WTC11 (cell line): Measurements from ENCODE around the gene TACR2. TPM values are rescaled to one million over a fixed set of nuclear protein-coding genes. Genes with fewer than 3 reads are reported as not detected.

Source experiments
- HMGA2 ChIP-seq: fragments of 250-450 bp; sonication (Bioruptor Pico); IDR thresholded peaks from 2 replicates; pipeline ENCODE4 v1.4.0; 2021; ENCODE audit warnings: mild to moderate bottlenecking, moderate library complexity
- ZNF671 ChIP-seq: fragments of 250-450 bp; sonication (Bioruptor Pico); IDR thresholded peaks from 2 replicates; pipeline ENCODE4 v1.8.0; 2021; ENCODE audit warnings: mild to moderate bottlenecking
- total RNA-seq: library from RNA; stranded (reverse); gene quantifications from 3 replicates; pipeline ENCODE4 v1.2.3, GENCODE V29; 2021
- TF ChIP-seq, protein P1 (sequence below): fragments of 250-450 bp; sonication (Bioruptor Pico); conservative IDR thresholded peaks from 2 replicates; pipeline ENCODE4 v1.9.0; 2021; ENCODE audit warnings: mild to moderate bottlenecking
- TF ChIP-seq, protein P2 (sequence below): sonication (generic); formaldehyde crosslinking; IDR thresholded peaks from 2 replicates; pipeline ENCODE4 v1.8.1; 2023; ENCODE audit warnings: mild to moderate bottlenecking, missing genetic modification reagents, moderate library complexity
- TF ChIP-seq, protein P3 (sequence below): sonication (generic); formaldehyde crosslinking; IDR thresholded peaks from 2 replicates; pipeline ENCODE4 v1.8.1; 2023; ENCODE audit warnings: mild to moderate bottlenecking, missing genetic modification reagents, borderline replicate concordance
- TF ChIP-seq, protein P4 (sequence below): sonication (generic); formaldehyde crosslinking; IDR thresholded peaks from 2 replicates; pipeline ENCODE4 v1.8.0; 2023; ENCODE audit warnings: missing genetic modification reagents, mild to moderate bottlenecking, borderline replicate concordance
- TF ChIP-seq, protein P5 (sequence below): sonication (generic); formaldehyde crosslinking; conservative IDR thresholded peaks from 2 replicates; pipeline ENCODE4 v1.8.1; 2023; ENCODE audit warnings: mild to moderate bottlenecking, low read depth, missing genetic modification reagents, moderate library complexity
- TF ChIP-seq, protein P6 (sequence below): sonication (generic); formaldehyde crosslinking; IDR thresholded peaks from 2 replicates; pipeline ENCODE4 v1.8.0; 2022; ENCODE audit warnings: missing genetic modification reagents
- TF ChIP-seq, protein P7 (sequence below): sonication (generic); formaldehyde crosslinking; IDR thresholded peaks from 2 replicates; pipeline ENCODE4 v1.8.1; 2022; ENCODE audit warnings: low read depth, missing genetic modification reagents, borderline replicate concordance

The TACR2 gene
- total RNA-seq, 1 experiment from 2014 or later, result 0.20 TPM

DNA sequence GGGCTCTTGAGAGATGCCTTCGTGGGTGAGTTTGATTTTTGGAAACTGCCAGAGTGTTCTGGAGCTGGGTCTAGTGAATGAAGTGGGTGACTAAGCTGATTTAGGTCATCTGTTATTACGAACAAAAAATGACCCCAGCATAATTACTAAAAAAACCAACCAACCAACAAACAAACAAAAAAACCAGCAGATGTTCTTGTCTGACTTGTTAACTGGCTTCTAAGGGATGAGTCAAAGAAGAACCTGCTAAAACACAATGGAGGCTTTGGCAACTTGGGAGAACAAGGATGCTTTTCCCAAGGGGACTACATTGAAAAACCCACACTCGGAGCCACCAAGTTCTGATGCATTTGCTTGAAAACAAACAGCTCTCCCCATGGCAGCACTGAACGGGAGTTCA lies 11.5 kb downstream of the TACR2 start (continued):
- TF ChIP-seq, protein P1, sequence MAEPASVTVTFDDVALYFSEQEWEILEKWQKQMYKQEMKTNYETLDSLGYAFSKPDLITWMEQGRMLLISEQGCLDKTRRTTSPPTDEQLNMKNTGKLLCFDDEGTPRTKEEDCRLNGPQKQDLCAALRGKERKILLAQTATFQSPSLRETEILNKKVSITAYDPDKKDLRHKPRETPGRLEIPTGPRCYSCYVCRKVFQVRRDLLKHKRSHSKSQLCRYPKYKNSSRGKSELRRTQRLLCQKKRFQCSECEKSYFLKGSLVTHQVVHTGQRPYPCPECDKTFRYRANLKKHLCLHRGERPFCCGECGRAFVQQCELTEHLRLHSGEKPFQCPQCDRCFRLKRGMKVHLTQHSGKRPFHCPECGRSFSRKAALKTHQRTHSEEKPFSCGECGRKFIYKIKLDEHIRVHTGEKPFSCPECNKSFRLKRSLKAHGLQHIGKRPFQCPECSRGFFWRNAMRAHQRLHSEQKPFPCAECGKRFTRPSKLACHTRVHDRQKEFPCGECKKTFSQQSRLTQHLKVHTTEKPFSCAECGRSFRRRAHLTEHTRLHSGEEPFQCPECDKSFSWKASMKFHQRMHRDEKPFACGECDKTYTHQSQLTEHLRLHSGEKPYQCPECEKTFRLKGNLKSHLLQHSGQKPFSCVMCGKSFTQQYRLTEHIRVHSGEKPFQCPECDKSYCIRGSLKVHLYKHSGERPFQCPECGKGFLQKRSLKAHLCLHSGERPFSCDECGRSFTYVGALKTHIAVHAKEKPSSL (CRISPR knock-in tag), result no peak
- TF ChIP-seq, protein P2, sequence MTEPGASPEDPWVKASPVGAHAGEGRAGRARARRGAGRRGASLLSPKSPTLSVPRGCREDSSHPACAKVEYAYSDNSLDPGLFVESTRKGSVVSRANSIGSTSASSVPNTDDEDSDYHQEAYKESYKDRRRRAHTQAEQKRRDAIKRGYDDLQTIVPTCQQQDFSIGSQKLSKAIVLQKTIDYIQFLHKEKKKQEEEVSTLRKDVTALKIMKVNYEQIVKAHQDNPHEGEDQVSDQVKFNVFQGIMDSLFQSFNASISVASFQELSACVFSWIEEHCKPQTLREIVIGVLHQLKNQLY (CRISPR knock-in tag), result no peak
- TF ChIP-seq, protein P3, sequence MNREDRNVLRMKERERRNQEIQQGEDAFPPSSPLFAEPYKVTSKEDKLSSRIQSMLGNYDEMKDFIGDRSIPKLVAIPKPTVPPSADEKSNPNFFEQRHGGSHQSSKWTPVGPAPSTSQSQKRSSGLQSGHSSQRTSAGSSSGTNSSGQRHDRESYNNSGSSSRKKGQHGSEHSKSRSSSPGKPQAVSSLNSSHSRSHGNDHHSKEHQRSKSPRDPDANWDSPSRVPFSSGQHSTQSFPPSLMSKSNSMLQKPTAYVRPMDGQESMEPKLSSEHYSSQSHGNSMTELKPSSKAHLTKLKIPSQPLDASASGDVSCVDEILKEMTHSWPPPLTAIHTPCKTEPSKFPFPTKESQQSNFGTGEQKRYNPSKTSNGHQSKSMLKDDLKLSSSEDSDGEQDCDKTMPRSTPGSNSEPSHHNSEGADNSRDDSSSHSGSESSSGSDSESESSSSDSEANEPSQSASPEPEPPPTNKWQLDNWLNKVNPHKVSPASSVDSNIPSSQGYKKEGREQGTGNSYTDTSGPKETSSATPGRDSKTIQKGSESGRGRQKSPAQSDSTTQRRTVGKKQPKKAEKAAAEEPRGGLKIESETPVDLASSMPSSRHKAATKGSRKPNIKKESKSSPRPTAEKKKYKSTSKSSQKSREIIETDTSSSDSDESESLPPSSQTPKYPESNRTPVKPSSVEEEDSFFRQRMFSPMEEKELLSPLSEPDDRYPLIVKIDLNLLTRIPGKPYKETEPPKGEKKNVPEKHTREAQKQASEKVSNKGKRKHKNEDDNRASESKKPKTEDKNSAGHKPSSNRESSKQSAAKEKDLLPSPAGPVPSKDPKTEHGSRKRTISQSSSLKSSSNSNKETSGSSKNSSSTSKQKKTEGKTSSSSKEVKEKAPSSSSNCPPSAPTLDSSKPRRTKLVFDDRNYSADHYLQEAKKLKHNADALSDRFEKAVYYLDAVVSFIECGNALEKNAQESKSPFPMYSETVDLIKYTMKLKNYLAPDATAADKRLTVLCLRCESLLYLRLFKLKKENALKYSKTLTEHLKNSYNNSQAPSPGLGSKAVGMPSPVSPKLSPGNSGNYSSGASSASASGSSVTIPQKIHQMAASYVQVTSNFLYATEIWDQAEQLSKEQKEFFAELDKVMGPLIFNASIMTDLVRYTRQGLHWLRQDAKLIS, result no peak
- TF ChIP-seq, protein P4, sequence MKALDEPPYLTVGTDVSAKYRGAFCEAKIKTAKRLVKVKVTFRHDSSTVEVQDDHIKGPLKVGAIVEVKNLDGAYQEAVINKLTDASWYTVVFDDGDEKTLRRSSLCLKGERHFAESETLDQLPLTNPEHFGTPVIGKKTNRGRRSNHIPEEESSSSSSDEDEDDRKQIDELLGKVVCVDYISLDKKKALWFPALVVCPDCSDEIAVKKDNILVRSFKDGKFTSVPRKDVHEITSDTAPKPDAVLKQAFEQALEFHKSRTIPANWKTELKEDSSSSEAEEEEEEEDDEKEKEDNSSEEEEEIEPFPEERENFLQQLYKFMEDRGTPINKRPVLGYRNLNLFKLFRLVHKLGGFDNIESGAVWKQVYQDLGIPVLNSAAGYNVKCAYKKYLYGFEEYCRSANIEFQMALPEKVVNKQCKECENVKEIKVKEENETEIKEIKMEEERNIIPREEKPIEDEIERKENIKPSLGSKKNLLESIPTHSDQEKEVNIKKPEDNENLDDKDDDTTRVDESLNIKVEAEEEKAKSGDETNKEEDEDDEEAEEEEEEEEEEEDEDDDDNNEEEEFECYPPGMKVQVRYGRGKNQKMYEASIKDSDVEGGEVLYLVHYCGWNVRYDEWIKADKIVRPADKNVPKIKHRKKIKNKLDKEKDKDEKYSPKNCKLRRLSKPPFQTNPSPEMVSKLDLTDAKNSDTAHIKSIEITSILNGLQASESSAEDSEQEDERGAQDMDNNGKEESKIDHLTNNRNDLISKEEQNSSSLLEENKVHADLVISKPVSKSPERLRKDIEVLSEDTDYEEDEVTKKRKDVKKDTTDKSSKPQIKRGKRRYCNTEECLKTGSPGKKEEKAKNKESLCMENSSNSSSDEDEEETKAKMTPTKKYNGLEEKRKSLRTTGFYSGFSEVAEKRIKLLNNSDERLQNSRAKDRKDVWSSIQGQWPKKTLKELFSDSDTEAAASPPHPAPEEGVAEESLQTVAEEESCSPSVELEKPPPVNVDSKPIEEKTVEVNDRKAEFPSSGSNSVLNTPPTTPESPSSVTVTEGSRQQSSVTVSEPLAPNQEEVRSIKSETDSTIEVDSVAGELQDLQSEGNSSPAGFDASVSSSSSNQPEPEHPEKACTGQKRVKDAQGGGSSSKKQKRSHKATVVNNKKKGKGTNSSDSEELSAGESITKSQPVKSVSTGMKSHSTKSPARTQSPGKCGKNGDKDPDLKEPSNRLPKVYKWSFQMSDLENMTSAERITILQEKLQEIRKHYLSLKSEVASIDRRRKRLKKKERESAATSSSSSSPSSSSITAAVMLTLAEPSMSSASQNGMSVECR, result no peak
- TF ChIP-seq, protein P5, sequence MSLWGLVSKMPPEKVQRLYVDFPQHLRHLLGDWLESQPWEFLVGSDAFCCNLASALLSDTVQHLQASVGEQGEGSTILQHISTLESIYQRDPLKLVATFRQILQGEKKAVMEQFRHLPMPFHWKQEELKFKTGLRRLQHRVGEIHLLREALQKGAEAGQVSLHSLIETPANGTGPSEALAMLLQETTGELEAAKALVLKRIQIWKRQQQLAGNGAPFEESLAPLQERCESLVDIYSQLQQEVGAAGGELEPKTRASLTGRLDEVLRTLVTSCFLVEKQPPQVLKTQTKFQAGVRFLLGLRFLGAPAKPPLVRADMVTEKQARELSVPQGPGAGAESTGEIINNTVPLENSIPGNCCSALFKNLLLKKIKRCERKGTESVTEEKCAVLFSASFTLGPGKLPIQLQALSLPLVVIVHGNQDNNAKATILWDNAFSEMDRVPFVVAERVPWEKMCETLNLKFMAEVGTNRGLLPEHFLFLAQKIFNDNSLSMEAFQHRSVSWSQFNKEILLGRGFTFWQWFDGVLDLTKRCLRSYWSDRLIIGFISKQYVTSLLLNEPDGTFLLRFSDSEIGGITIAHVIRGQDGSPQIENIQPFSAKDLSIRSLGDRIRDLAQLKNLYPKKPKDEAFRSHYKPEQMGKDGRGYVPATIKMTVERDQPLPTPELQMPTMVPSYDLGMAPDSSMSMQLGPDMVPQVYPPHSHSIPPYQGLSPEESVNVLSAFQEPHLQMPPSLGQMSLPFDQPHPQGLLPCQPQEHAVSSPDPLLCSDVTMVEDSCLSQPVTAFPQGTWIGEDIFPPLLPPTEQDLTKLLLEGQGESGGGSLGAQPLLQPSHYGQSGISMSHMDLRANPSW (CRISPR knock-in tag), result no peak
- TF ChIP-seq, protein P6, sequence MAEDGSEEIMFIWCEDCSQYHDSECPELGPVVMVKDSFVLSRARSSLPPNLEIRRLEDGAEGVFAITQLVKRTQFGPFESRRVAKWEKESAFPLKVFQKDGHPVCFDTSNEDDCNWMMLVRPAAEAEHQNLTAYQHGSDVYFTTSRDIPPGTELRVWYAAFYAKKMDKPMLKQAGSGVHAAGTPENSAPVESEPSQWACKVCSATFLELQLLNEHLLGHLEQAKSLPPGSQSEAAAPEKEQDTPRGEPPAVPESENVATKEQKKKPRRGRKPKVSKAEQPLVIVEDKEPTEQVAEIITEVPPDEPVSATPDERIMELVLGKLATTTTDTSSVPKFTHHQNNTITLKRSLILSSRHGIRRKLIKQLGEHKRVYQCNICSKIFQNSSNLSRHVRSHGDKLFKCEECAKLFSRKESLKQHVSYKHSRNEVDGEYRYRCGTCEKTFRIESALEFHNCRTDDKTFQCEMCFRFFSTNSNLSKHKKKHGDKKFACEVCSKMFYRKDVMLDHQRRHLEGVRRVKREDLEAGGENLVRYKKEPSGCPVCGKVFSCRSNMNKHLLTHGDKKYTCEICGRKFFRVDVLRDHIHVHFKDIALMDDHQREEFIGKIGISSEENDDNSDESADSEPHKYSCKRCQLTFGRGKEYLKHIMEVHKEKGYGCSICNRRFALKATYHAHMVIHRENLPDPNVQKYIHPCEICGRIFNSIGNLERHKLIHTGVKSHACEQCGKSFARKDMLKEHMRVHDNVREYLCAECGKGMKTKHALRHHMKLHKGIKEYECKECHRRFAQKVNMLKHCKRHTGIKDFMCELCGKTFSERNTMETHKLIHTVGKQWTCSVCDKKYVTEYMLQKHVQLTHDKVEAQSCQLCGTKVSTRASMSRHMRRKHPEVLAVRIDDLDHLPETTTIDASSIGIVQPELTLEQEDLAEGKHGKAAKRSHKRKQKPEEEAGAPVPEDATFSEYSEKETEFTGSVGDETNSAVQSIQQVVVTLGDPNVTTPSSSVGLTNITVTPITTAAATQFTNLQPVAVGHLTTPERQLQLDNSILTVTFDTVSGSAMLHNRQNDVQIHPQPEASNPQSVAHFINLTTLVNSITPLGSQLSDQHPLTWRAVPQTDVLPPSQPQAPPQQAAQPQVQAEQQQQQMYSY (CRISPR knock-in tag), result no peak
- TF ChIP-seq HMGA2 (no peak), ZNF671 (CRISPR knock-in tag) (no peak)
- TF ChIP-seq, protein P7, sequence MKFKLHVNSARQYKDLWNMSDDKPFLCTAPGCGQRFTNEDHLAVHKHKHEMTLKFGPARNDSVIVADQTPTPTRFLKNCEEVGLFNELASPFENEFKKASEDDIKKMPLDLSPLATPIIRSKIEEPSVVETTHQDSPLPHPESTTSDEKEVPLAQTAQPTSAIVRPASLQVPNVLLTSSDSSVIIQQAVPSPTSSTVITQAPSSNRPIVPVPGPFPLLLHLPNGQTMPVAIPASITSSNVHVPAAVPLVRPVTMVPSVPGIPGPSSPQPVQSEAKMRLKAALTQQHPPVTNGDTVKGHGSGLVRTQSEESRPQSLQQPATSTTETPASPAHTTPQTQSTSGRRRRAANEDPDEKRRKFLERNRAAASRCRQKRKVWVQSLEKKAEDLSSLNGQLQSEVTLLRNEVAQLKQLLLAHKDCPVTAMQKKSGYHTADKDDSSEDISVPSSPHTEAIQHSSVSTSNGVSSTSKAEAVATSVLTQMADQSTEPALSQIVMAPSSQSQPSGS (CRISPR knock-in tag), result no peak
